SJSA1 (cell line): ENCODE results near the gene EBF4. TPM values are rescaled to one million over a fixed set of nuclear protein-coding genes. Genes with fewer than 3 reads are reported as not detected.
"Not testable (repeated sequence)": the region's sequence is repeated elsewhere in the genome, so short reads cannot be mapped to it uniquely, and the experiment has no call there.

Experiments used
- DNase-seq, 2 experiments: peaks; one replicate each; pipeline ENCODE4 v3.0.0-alpha.2; 2015 to 2020; ENCODE audit warnings: low spot score in 2 of 2, low read depth in 1 of 2
- H3K27ac ChIP-seq: fragments of 250-450 bp; sonication (Bioruptor Pico); 2 replicates; pipeline ENCODE4 v1.5.1; 2020; ENCODE audit warnings: mild to moderate bottlenecking, moderate library complexity
- H3K27me3 ChIP-seq: fragments of 250-450 bp; sonication (Bioruptor Pico); replicated peaks from 2 replicates; pipeline ENCODE4 v1.5.1; 2020; ENCODE audit warnings: mild to moderate bottlenecking, moderate library complexity
- H3K36me3 ChIP-seq: fragments of 250-450 bp; sonication (Bioruptor Pico); 2 replicates; pipeline ENCODE4 v1.5.1; 2020; ENCODE audit warnings: mild to moderate bottlenecking
- H3K4me1 ChIP-seq: fragments of 250-450 bp; sonication (Bioruptor Pico); replicated peaks from 2 replicates; pipeline ENCODE4 v1.6.1; 2021; ENCODE audit warnings: mild to moderate bottlenecking
- H3K4me3 ChIP-seq: fragments of 250-450 bp; sonication (Bioruptor Pico); 2 replicates; pipeline ENCODE4 v1.5.1; 2020; ENCODE audit warnings: mild to moderate bottlenecking
- H3K9me3 ChIP-seq: fragments of 250-450 bp; sonication (Bioruptor Pico); replicated peaks from 2 replicates; pipeline ENCODE4 v1.5.1; 2020; ENCODE audit warnings: mild to moderate bottlenecking
- total RNA-seq: library from RNA; depleted of rRNA; stranded (reverse); fragments of >200 nt; shearing (Covaris generic); gene quantifications from 2 replicates; pipeline ENCODE4 v1.2.3, GENCODE V29; 2014

Gene EBF4
- total RNA-seq, 1 experiment from 2014 or later = 4.4 TPM

- not testable (repeated sequence) for H3K4me3 ChIP-seq, DNase-seq, H3K27me3 ChIP-seq, H3K27ac ChIP-seq, H3K36me3 ChIP-seq, H3K9me3 ChIP-seq
- H3K4me1 ChIP-seq = peaks cover 12% of the 10 kb centered on the region; the same call in 1 of the 2 replicates
These were observed 77.5 kb downstream of the EBF4 start for GRCh38 chr20:2770091-2770490.

GRCh38 chr20:2771631-2772080 is 79.1 kb downstream of the EBF4 start:
- Histone ChIP-seq H3K27ac (no peak overlapping the region), H3K36me3 (no peaks in the 10 kb centered on the region), H3K9me3 (no peaks in the 10 kb centered on the region), H3K4me3 (no peak overlapping the region), H3K27me3 (0 out of 2 replicates have a peak, but pooled peaks cover under 1% of the 10 kb centered on the region), H3K4me1 (peaks cover 12% of the 10 kb centered on the region; the same call in 1 of the 2 replicates)
- DNase-seq = no peak

- no peak overlapping the region for H3K4me3 ChIP-seq
- no peaks in the 10 kb centered on the region for H3K9me3 ChIP-seq
- H3K27me3 ChIP-seq = no peaks in the 10 kb centered on the region
- H3K27ac ChIP-seq = no peak overlapping the region
- peaks cover 12% of the 10 kb centered on the region; the same call in 1 of the 2 replicates for H3K4me1 ChIP-seq
- no peak for DNase-seq
- no peaks in the 10 kb centered on the region for H3K36me3 ChIP-seq
These were observed 81.2 kb downstream of the EBF4 start for GRCh38 chr20:2773812-2774211.

GRCh38 chr20:2775139-2775538 is 82.6 kb downstream of the EBF4 start:
- H3K27me3 ChIP-seq = no peaks in the 10 kb centered on the region
- peaks cover 12% of the 10 kb centered on the region; the same call in 1 of the 2 replicates for H3K4me1 ChIP-seq
- H3K36me3 ChIP-seq = no peaks in the 10 kb centered on the region
- no peak overlapping the region for H3K27ac ChIP-seq
- no peaks in the 10 kb centered on the region for H3K9me3 ChIP-seq
- H3K4me3 ChIP-seq = no peak overlapping the region
- DNase-seq = no peak

GRCh38 chr20:2778602-2779321 is 86.2 kb downstream of the EBF4 start:
- no peaks in the 10 kb centered on the region for H3K4me1 ChIP-seq
- H3K27ac ChIP-seq = no peak overlapping the region
- no peak for DNase-seq
- H3K36me3 ChIP-seq = no peaks in the 10 kb centered on the region
- H3K4me3 ChIP-seq = no peak overlapping the region
- H3K9me3 ChIP-seq = no peaks in the 10 kb centered on the region
- H3K27me3 ChIP-seq = 0 out of 2 replicates have a peak, but pooled peaks cover 9% of the 10 kb centered on the region

GRCh38 chr20:2780948-2781347 is 88.4 kb downstream of the EBF4 start:
- Histone ChIP-seq H3K36me3 (no peaks in the 10 kb centered on the region), H3K27me3 (peaks cover 13% of the 10 kb centered on the region; the same call in 1 of the 2 replicates)
- no peak for DNase-seq

GRCh38 chr20:2783908-2784566 is 91.5 kb downstream of the EBF4 start:
- H3K36me3 ChIP-seq = no peaks in the 10 kb centered on the region
- no peak overlapping the region for H3K4me3 ChIP-seq
- no peaks in the 10 kb centered on the region for H3K9me3 ChIP-seq
- DNase-seq = no peak
- H3K27ac ChIP-seq = no peak overlapping the region
- peaks cover 14% of the 10 kb centered on the region; the same call in 1 of the 2 replicates for H3K27me3 ChIP-seq
- H3K4me1 ChIP-seq = no peaks in the 10 kb centered on the region; the same call in 1 of the 2 replicates

More at GRCh38 chr20:2780948-2781347, 88.4 kb downstream of the EBF4 start:
- no peaks in the 10 kb centered on the region; the same call in 1 of the 2 replicates for H3K4me1 ChIP-seq
- H3K27ac ChIP-seq = no peak overlapping the region
- no peak overlapping the region for H3K4me3 ChIP-seq
- H3K9me3 ChIP-seq = no peaks in the 10 kb centered on the region

- Histone ChIP-seq H3K9me3 (no peaks in the 10 kb centered on the region), H3K36me3 (no peaks in the 10 kb centered on the region), H3K27ac (no peak overlapping the region), H3K27me3 (peaks cover 10% of the 10 kb centered on the region), H3K4me3 (no peak overlapping the region), H3K4me1 (no peaks in the 10 kb centered on the region)
- DNase-seq = no peak
These were observed 100.9 kb downstream of the EBF4 start for GRCh38 chr20:2793471-2793870.

GRCh38 chr20:2794202-2794748 is 101.7 kb downstream of the EBF4 start:
- no peak for DNase-seq
- H3K36me3 ChIP-seq = no peaks in the 10 kb centered on the region
- no peak overlapping the region for H3K4me3 ChIP-seq
- H3K4me1 ChIP-seq = no peaks in the 10 kb centered on the region
- H3K9me3 ChIP-seq = no peaks in the 10 kb centered on the region
- H3K27ac ChIP-seq = no peak overlapping the region
- peaks cover 13% of the 10 kb centered on the region for H3K27me3 ChIP-seq

GRCh38 chr20:2794866-2795447 is 102.4 kb downstream of the EBF4 start:
- Histone ChIP-seq H3K4me1 (peaks cover under 1% of the 10 kb centered on the region; the same call in 1 of the 2 replicates), H3K27ac (no peak overlapping the region), H3K27me3 (peaks cover 14% of the 10 kb centered on the region), H3K4me3 (no peak overlapping the region), H3K36me3 (no peaks in the 10 kb centered on the region), H3K9me3 (no peaks in the 10 kb centered on the region; the same call in 1 of the 2 replicates)
- DNase-seq = no peak

GRCh38 chr20:2795451-2795850 is 102.9 kb downstream of the EBF4 start:
- DNase-seq = no peak
- no peaks in the 10 kb centered on the region for H3K36me3 ChIP-seq
- H3K4me1 ChIP-seq = peaks cover 5% of the 10 kb centered on the region; the same call in 1 of the 2 replicates
- H3K27me3 ChIP-seq = peaks cover 19% of the 10 kb centered on the region
- H3K27ac ChIP-seq = no peak overlapping the region
- no peak overlapping the region for H3K4me3 ChIP-seq
- no peaks in the 10 kb centered on the region; the same call in 1 of the 2 replicates for H3K9me3 ChIP-seq

- no peak for DNase-seq
- Histone ChIP-seq H3K36me3 (no peaks in the 10 kb centered on the region), H3K27ac (no peak overlapping the region)
These were observed 103.6 kb downstream of the EBF4 start for GRCh38 chr20:2796011-2796660.

More at GRCh38 chr20:2796011-2796660, 103.6 kb downstream of the EBF4 start:
- Histone ChIP-seq H3K9me3 (no peaks in the 10 kb centered on the region; the same call in 1 of the 2 replicates), H3K27me3 (peaks cover 25% of the 10 kb centered on the region), H3K4me3 (no peak overlapping the region), H3K4me1 (peaks cover 11% of the 10 kb centered on the region)
